LNCAP (cell line): Measurements from ENCODE around the gene PATJ.

Experiments used
- TF ChIP-seq, protein P1 (sequence below): fragments of 450-650 bp; IDR thresholded peaks from 2 replicates; pipeline ENCODE4 v1.5.1; 2017; ENCODE audit warnings: mild to moderate bottlenecking

Gene PATJ

DNA sequence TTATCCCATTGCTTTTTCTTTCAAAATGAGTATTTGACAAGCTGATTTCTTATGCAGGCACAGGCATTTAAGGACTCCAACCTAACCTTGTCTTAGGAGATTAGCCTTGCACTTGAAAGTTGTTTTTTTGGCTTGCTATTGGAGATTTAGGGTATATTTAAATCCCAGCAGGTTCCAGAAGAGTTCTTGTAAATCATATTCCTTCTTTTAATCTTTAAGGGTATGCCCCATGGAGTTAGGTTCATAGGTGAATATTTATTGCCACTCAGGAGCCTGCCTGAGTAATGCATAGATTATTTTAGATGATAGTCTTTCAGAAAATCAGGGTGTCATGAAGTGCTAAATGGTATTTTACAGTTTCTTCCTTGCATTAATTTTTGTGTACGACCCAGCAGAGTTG lies 146.5 kb downstream of the PATJ start:
- TF ChIP-seq, protein P1, sequence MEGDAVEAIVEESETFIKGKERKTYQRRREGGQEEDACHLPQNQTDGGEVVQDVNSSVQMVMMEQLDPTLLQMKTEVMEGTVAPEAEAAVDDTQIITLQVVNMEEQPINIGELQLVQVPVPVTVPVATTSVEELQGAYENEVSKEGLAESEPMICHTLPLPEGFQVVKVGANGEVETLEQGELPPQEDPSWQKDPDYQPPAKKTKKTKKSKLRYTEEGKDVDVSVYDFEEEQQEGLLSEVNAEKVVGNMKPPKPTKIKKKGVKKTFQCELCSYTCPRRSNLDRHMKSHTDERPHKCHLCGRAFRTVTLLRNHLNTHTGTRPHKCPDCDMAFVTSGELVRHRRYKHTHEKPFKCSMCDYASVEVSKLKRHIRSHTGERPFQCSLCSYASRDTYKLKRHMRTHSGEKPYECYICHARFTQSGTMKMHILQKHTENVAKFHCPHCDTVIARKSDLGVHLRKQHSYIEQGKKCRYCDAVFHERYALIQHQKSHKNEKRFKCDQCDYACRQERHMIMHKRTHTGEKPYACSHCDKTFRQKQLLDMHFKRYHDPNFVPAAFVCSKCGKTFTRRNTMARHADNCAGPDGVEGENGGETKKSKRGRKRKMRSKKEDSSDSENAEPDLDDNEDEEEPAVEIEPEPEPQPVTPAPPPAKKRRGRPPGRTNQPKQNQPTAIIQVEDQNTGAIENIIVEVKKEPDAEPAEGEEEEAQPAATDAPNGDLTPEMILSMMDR, result no peak

DNA sequence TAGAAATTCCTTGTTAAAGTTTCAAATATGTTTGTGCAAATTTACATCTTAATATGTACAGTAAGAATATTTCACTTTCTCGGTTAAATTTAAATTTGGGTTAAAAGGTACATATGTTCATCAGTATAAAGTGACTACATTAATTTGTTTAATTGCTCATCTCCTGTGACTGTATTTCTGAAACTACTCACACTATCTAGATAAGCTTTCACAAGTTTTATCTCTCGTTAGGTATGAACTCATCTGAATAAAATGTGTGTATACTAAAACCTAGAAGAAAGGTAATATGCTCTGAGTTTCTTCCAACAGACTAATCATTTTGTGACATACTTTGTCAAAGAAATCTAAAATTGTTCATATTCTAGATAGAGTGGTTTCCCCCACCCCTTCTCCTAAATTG lies 150.7 kb downstream of the PATJ start:
- TF ChIP-seq, protein P1, result no peak

DNA sequence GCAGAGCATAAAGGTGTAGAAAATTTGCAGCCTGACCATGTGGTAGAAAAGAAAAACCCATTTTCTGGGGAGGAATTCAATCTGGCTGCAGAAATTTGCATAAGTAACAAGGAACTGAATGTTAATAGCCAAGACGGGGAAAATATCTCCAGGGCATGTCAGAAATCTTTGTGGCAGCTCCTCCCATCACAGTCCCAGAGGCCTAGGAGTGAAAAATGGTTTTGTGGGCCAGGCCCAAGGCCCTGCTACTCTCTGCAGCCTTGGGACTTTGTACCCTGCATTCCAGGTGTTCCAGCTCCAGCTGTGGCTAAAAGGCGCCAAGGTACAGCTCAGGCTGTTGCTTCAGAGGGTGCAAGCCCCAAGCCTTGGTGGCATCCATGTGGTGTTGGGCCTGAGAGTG lies 152.9 kb downstream of the PATJ start:
- TF ChIP-seq, protein P1, result no peak

DNA sequence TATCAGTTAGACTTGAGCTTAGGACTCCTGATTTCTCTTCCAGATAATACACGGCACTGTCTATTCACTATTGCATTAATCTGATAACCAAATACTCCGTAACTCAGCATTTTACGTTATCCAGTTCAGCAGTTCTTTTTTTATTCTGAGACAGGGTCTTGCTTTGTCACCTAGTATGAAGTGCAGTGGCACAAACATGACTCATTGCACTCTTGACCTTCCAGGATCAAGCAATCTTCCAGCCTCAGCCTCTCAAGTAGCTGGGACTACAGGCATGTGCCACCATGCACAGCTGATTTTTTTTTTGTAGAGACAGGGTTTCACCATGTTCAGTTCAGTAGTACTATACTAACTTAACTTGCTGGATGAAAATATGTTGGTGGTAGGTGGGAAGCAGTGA lies 156.4 kb downstream of the PATJ start:
- TF ChIP-seq, protein P1, result no peak

DNA sequence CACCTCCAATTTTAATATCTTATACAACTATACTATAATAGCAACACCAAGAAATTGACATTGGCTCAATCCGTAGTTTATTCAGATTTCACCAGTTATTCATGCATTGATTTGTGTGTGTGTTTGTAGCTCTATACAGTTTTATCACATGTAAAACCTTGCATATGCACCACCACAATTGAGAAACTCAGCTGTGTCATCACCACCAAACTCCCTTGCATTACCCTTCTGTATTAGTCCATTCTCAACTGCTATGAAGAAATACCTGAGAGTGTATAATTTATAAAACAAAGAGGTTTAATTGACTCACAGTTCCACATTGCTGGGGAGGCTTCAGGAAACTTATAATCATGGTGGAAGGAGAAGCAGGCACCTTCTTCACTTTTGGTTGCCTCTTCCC lies 162.1 kb downstream of the PATJ start:
- TF ChIP-seq, protein P1, result no peak

DNA sequence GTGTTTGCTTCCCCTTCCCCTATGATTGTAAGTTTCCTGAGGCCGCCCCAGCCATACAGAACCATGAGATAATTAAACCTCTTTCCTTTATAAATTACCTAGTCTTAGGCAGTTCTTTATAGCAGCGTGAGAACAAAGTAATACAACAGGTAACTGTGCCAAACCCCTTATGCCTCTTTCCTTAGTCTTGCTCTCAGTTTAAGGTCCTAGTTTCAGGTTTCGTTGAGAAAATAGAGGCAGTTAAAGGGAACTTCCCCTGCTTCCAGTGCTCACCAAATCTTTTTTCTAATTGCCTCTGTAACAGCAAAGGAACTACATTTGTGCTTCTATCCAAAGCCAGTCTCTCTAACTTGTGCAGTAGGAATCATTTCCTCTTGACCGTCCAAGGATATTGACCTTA lies 164.8 kb downstream of the PATJ start:
- TF ChIP-seq, protein P1, result no peak

DNA sequence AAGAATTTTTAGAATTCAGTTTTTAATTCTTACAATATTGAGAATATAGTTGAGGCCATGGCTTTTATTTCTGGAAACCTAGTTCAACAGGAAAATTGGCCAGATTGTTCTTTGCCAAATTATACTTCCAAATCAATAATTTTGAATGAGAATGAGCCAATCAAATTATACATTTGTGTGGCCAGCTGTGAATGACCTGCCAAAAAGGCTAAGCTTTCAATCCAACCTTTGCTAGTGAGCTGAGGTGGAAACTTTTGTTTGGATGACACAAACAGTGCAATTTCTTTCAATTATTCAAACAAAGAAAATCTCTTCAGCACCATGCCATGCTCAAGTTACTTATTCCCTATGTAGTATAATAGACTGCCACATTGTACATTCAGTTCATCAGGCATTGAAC lies 167.8 kb downstream of the PATJ start:
- TF ChIP-seq, protein P1, result no peak

DNA sequence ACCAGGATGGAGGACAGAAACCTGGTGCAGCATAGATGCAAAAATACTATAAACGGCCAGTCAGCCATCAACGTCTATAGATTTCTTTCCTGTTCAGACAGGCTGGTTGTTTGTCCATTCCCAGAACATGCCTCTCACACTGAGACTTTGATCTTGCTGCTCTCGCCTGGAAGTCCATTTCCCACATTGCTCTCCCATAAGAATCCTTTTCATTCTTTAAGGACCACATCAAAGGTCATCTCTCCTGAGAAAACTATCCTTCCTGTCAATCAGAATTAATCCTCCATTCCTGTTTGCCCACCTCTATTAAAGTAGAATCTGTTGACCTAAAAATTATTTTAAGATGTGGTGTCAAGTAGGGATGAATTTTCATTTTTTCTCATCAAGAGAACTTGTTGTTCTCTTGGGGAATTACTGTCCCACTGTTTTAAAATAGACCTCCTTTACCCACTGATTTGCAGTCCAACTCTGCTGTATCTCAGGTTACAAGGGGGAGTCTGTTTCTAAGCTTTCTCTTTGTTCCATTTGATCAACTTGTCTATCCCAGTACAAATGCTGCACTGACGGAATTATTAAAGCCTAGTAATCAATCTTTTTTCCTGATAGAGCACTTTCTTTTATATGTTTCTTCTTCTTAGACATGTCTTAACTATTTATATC lies 172.7 kb downstream of the PATJ start:
- TF ChIP-seq, protein P1, result no peak
